NT2/D1 (cell line): ENCODE measurements around the gene ALG14.

ENCODE experiments used
- DNase-seq: peaks from one replicate; pipeline ENCODE4 v3.0.0-alpha.2; 2011; ENCODE audit warnings: low read depth, low spot score
- H3K27me3 ChIP-seq: 2 replicates; pipeline ENCODE4 v1.6.0; 2011; ENCODE audit warnings: mild to moderate bottlenecking; ENCODE audit not compliant: insufficient read length, insufficient read depth
- H3K36me3 ChIP-seq: 2 replicates; pipeline ENCODE4 v1.6.1; 2011; ENCODE audit warnings: mild to moderate bottlenecking, low read length, mixed read lengths; ENCODE audit not compliant: insufficient read depth, insufficient read length
- H3K4me1 ChIP-seq: 2 replicates; pipeline ENCODE4 v1.5.1; 2011; ENCODE audit not compliant: insufficient read depth, insufficient read length
- H3K4me3 ChIP-seq: 2 replicates; pipeline ENCODE4 v1.5.1; 2011; ENCODE audit warnings: low read depth; ENCODE audit not compliant: insufficient read length
- H3K9ac ChIP-seq: 2 replicates; pipeline ENCODE4 v1.6.0; 2011; ENCODE audit warnings: low read depth; ENCODE audit not compliant: insufficient read length
- H3K9me3 ChIP-seq: 2 replicates; pipeline ENCODE4 v1.5.1; 2011; ENCODE audit warnings: mild to moderate bottlenecking, low read length; ENCODE audit not compliant: insufficient read depth
- SUZ12 ChIP-seq: IDR thresholded peaks from 2 replicates; pipeline ENCODE4 v1.6.1; 2011; ENCODE audit not compliant: insufficient read length, insufficient read depth; ENCODE audit errors: extremely low read depth
- YY1 ChIP-seq: IDR thresholded peaks from 2 replicates; pipeline ENCODE4 v1.6.1; 2011; ENCODE audit not compliant: insufficient read length, insufficient read depth
- ZNF274 ChIP-seq: IDR thresholded peaks from 2 replicates; pipeline ENCODE4 v1.6.1; 2011; ENCODE audit warnings: mild to moderate bottlenecking, low read depth, low read length

Gene ALG14

GRCh38 chr1:94925004-94925403 lies 147.7 kb downstream of the ALG14 start:
- H3K27me3 ChIP-seq, result no peaks in the 10 kb centered on the region
- peaks cover 45% of the 10 kb centered on the region for H3K36me3 ChIP-seq
- DNase-seq, result no peak
- H3K9me3 ChIP-seq, result no peaks in the 10 kb centered on the region
- peaks cover 8% of the 10 kb centered on the region for H3K4me1 ChIP-seq
- H3K4me3 ChIP-seq, result peak overlapping the region; percentile 89
- TF ChIP-seq SUZ12, result no peak
- no peak for TF ChIP-seq ZNF274
- no peak for TF ChIP-seq YY1
- H3K9ac ChIP-seq, result peak overlapping the region; percentile 98
